ENCODE results near the gene QDPR.

Gene QDPR

DNA sequence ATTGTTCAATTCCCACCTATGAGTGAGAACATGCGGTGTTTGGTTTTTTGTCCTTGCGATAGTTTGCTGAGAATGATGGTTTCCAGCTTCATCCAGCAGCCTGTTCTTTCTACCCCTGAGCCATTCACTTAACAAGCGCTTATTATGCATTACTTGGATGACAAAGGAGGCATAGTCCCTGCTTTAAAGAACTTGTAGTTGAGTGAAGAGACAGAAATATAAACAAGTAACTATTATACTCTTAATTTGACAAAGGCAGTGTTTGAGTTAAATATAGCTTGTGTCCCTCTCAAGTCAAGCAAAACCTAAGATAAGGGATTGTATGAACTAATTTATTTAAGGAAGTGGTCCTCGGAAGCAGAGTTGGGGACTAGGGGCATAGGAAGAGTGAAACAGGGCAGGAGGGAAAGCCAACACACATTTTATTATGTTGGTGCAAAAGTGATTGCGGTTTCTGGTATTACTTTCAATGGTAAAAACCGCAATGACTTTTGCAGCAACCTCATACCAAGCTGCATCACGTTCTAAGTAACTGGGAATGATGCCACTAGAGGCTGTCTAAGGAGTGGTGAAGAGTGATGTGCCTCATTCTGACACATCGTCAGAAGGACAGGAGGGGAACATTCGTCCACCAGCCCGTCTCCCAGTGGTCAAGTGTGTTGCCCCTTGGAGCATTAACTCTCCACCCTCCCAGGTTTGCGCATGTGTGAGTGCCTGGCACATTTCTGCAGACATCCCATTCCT lies 41.8 kb downstream of the QDPR start:
- H3K27ac ChIP-seq, result no peak overlapping the region
- no peak overlapping the region for H3K4me3 ChIP-seq
- TF ChIP-seq CTCF (IDR thresholded peaks at IDR 0.05), result no peak
- no peak for DNase-seq (ENCODE audit: low spot score)

- peak; percentile 32 for TF ChIP-seq CTCF (IDR thresholded peaks at IDR 0.05)
- no peak for DNase-seq (ENCODE audit: low spot score)
- Histone ChIP-seq H3K27ac (no peak overlapping the region), H3K4me3 (no peak overlapping the region)
Observed at GRCh38 chr4:17468619-17469221, 43.2 kb downstream of the QDPR start.

DNA sequence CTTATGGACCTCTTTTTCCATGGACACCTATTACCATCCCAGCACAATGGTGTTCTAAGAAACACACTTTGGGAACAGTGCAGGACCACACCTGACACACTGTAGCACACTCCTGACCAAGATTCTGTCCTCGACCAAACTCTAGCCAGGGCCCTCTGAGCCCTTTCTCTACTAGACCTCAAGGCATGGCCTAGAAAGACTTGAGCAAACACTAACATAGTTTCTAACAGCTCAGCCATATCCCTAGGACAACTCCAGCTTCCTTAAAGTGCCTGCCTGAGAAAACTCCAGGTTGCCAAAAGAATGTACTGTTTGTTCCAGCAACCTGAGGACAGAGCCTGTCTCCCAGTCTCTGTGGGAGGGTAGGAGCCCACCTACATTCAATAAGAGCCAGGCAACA lies 48.3 kb downstream of the QDPR start:
- H3K4me3 ChIP-seq, result no peak overlapping the region
- DNase-seq (ENCODE audit: low spot score), result no peak
- no peak for TF ChIP-seq CTCF (IDR thresholded peaks at IDR 0.05)
- H3K27ac ChIP-seq, result no peak overlapping the region

GRCh38 chr4:17450269-17450804 lies 61.6 kb downstream of the QDPR start:
- no peak for DNase-seq (ENCODE audit: low spot score)
- no peak for TF ChIP-seq CTCF (IDR thresholded peaks at IDR 0.05)
- H3K27ac ChIP-seq, result no peak overlapping the region
- H3K4me3 ChIP-seq, result no peak overlapping the region

DNA sequence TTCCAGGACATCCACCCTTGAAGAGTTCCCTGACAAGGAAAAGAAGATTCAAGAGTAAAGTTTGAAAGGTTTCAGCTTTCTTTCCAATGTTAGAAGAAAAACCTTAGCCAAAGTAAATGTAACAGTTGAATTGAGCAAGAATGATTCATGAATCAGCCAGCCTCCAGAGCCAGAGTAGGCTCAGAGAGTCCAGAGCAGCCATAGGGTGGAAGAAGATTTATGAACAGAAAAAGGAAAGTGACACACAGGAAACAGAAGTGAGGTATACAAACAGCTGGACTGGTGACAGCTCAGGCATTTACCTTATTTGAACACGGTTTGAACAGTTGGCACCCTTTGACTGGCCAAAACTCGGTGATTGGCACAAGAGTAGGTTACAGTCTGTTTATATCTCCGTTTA lies 63.2 kb downstream of the QDPR start:
- H3K27ac ChIP-seq, result peak overlapping the region in 1 of 2 donors; percentile 64
- no peak overlapping the region for H3K4me3 ChIP-seq
- no peak for DNase-seq (ENCODE audit: low spot score)
- TF ChIP-seq CTCF (IDR thresholded peaks at IDR 0.05), result no peak

DNA sequence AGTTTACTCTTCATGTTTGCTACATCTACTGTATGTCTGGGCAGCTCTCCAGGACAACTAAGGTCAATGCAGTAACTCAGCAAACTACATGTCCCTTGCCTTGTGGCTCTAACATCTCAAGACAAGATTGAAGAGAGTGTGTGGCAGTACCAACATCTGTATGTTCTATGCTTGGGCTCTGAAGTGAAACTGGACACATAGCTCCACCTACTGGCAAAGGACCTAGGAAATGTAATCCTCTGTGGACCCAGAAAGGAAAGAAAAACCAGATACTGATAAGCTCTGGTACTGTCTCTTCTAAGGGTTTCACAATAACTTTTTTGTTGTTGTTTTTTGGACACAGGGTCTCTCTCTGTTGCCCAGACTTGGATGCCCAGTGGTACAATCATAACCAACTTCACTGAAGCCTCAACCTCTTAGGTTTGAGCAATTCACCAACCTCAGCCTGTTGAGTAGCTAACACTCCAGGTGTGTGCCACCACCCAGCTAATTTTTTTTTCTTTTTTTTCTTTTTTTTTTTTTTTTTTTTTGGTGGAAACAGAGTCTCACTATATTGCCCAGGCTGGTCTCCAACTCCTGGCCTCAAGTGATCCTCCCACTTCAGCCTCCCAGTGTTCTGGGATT lies 64.1 kb downstream of the QDPR start:
- TF ChIP-seq CTCF (IDR thresholded peaks at IDR 0.05), result peak; percentile 40
- Histone ChIP-seq H3K27ac (peak overlapping the region in 1 of 2 donors; percentile 64), H3K4me3 (no peak overlapping the region)
- DNase-seq (ENCODE audit: low spot score), result no peak

All from coronary artery (tissue), 2 donors.